HG02763 (cell line): ENCODE data around the gene C2CD4D.
"Not testable (repeated sequence)": the region's sequence is repeated elsewhere in the genome, so short reads cannot be mapped to it uniquely, and the experiment has no call there.

Source experiments
- ATAC-seq: cut with Tn5 transposase; IDR thresholded peaks from one replicate; pipeline ENCODE4 v1.9.1; 2021; ENCODE audit warnings: mild to moderate bottlenecking, moderate library complexity; ENCODE audit not compliant: unreplicated experiment

The C2CD4D gene

GRCh38 chr1:151858886-151859665 lies 19.5 kb upstream of the C2CD4D start:
- no peak for ATAC-seq

DNA sequence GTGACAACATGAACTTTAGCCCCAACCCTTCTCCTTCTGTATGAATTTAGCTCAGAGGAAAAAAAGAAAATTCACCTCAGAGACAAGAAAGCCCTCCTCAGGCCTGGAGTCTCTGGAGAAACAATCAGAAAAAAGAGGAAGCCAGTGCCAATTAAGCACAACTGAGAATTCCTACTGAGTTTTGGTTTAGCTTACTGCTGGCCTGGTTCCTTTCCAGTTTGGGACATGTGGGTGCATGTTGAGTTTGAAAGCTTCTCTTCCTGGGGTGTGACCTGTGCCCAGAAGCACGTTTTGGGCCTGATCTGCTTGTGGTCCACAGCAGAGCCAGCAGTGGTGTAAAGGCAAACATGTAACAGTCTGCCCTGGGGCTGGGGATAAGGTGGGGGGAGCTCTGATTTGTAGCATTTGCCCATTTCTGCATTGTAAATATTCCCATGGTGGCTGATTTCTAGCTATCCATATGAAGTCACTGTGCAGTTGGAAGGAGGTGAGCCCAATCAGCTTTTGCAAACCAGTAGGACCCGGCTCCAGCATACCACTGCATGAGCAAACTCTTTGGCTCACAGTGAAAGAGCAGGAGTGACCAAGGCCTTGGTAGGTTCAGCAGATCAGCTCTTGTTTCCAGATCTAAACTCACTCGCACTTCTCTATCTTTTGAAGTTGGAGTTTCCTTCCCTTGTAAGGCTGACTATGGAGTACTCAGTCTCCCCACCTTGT lies 18.6 kb upstream of the C2CD4D start:
- no peak for ATAC-seq

DNA sequence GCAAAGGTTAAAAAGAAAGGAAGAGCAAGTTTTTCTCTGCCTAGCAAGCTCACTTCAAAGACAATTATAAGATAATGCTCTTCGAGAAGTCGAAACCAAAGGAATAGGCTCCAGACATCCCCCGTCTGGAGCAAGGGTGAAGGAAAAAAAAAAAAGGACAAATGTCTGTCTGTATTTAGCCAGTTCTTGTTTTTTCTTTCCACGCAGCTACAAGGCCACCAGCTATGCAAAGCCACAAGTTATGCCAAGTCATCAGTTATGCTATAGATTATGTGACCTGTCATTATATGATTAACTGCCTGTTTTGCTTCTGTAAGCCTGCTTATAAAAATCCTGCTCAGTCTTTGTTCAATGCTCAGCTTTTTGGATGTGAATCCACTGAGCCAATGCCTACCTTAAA lies 16.3 kb upstream of the C2CD4D start:
- ATAC-seq: no peak

GRCh38 chr1:151855516-151855915 lies 15.9 kb upstream of the C2CD4D start:
- not testable (repeated sequence) for ATAC-seq

DNA sequence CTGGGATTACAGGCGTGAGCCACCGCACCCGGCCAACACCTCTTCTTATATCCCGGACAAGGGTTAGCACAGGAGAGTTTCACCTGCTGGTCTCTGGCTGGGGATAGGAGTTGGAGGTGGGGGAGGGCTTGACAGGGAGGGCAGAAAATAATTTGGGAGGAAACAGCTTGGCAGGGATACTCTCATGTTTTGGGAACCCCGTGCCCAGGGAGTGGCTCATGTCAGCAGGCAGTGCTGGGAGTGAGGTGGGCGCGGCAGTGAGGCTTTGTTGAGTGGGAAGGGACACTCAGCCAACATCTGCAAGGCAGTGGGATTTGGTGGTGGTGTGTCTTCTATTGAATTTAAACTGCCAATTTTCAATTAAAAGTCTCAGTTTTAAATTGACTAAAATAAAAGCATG lies 15.0 kb upstream of the C2CD4D start:
- ATAC-seq: no peak

DNA sequence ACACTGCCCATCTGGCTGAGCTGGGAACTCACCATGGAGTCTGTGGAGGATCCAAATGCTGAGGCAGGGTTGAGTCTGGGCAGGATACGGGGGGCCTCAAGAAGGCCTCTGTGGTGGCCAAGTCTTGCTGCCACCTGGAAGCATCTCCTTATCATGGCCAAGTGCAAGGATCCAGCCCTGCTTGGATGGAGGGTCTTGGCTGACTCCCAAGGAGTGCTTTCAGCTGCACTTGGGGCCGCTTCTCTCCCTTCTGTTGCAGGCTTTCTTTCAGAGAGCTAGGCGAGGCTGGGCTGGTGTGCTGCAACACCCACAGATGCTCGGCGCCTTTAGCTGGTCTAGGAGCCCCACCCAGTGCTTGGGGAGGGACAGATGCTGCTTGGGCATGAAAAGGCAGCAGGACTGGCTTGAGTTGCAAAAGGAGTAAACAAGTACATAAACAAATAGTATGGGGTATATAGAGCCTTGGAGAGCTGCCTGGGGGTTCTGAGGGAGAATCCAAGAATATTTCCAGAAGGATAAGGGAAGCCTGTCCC lies 13.9 kb upstream of the C2CD4D start, which contains the start of gene THEM5:
Gene THEM5 (minus strand): TSS at position 302 of the 533 bp plus-strand sequence. CDS start 147 bp downstream, at position 155.
- no peak for ATAC-seq

DNA sequence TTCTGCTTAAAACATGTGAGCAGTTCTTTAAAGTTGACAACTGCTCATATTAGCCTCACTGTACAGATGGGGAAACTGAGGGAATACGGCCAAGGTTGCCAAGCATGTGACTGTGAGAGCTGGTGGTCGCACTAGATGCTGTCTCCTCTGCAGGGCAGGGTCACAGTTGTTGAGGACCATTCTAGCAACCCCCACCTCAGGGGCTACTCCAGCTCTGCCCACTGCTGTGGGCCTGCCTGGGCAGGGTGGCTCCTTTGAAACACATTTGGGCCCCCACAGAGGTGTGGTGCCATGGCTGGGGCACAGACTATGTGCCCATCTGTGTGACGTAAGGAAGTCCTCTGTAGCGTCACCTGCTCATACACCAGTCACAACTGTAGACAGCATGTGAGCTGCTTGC lies 13.1 kb upstream of the C2CD4D start:
- no peak for ATAC-seq

GRCh38 chr1:151851886-151852285 lies 12.3 kb upstream of the C2CD4D start:
- no peak for ATAC-seq

DNA sequence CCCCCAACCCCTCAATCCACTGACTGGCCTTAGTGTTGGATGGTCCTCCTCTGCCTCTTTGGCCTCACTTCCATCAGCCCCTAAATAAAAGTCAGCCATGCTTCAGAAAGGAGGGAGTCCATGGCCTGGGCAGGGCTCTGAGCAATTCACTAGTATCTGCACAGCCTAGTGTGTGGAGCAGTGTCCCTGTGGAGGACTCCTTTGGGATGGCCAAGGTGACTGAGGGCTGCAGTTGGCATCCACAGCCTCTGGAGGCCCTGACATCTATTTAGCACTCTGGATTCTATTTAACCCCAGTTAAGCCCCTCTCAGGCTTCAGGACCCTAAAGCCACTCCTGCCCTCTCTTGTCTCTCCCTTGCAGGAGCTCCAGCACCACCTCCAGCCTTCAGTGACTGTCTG lies 10.3 kb upstream of the C2CD4D start:
- no peak for ATAC-seq

GRCh38 chr1:151849126-151849525 lies 9.5 kb upstream of the C2CD4D start:
- no peak for ATAC-seq

DNA sequence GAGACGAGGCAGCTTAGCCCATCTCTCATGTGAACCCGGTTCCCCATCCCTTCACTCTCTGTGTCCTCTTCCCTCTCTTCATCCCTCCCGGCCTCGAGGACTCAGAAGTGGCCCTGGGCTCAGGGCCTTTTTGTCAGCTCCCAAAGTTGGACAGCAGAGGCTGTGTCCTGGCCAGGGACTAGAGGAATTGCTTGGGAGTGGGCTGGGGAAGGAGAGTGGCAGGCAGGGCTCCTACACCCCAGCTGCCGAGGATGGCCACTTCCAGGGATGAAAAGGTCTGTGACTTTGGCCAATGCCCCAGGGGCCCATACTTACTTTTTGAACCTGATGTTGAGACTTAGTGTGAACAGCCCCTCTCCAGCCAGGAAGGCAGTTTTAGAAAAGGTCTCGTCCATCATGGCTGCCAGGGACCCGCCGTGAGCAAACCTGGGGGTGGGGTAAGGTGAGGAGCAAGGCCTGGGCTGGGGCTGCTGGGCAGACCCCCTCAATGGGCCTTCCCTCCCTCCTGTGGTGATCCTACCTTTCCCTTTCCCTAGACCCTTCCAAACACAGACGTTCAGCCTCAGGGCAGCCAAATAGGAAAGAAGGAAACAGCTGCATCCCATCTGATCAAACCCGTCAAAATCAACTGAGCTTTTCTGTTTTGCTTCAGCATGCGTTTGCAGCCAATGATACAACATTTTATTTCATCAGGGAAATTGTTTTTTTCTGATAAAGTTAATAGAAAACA lies 8.4 kb upstream of the C2CD4D start:
- ATAC-seq: no peak

DNA sequence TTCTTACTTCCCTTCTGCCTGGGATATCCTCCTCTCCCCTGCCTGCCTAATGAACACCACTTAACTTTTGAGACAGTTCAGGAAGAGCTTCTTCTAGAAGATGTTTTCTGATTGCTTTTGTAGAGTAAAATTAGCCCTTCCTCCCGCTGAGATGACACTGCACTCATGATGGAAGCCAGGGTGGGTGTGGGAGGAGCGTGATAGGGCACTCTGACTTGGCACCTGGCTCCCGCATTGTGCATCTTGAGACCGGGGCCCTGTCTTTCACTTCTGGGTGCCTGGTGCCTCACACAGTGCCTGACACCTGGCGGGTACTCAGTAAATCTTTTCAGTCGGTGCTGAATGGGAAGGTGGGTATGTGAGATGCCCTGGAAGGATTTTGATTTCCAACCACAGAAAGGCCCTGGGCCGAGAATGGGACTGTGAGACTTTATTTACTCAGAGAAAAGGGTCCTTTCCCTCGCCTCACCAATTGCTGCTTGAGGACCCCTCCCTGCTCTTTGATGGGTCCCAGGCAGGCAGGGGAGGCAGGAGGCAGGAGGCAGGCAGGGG lies 7.1 kb upstream of the C2CD4D start:
- no peak for ATAC-seq

DNA sequence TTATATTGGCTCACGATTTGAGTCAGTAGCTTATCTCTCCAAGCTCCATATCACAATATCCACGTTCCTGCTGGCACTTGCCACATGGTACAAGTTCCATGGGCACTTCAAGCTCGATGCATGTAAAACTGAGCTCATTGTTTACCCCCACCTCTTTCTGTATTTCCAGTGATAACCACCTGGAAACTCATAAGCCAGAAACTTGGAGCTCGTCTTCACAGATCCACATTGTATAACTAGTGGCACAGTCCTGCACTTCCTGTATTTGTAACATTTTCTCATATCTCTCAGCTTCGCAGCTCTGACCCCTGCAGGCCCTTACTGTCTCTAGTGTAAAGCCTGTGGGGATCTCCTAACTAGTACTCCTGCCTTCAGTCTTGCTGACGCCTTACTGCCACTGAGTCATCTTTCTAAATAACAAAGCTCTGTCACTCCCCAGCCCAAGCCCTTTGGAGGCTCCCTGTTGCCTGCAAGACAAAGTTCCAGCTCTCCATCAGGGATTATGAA lies 6.5 kb upstream of the C2CD4D start:
- no peak for ATAC-seq

- no peak for ATAC-seq
Observed at GRCh38 chr1:151843398-151843797, 3.8 kb upstream of the C2CD4D start.

DNA sequence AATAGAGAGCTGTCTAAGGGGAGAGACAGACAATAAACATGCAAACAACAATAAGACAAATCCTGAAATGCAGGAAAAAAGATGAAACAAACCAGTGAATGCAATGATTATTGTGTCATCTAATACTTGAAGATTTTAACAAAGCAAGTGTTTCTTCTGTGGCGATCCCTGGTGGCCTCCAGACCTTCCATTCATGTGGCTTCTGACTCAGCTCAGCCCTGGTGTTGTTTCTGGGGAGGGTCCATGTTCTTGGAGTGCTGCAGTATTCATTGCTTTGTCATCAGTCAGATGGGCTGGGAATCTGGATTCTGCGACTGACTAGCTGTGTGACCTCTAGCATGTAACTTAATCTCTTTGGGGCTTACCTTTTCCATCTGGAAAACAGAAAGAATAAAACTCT lies 1.5 kb upstream of the C2CD4D start:
- no peak for ATAC-seq

DNA sequence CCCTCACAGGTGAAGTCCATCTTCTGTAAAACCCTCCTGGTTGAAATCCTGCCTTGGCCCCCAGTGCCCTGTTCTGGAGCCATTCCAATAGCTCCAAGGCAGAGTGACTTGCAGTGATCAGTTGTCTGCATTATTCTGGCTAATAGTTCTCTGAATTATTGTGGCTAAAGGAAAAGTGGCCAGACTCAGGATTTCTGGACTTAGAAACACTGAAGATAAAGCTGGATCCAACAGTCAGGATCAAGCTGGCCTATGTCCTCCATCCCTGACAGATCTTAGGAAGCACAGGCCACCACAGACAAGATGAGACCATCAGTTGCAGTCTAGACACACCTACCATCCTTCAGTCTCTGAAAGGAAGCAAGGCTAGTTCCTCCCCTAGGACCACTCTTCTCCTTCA lies 801 bp upstream of the C2CD4D start:
- ATAC-seq: no peak

DNA sequence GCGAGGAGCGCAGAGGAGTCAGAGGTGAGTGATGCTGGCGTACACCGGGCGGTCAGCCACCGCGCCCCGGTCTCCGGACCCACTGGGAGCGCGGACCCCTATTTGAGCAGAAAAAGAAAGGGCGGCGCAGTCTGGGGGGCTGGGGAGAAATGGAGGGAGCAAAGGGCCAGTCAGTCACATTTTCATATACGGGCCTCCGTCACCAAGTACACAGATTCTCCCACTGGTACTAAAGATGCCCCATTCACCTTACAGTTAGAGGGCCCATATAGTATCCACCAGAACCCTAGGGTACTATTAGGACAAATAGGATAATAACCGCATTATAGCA lies 573 bp downstream of the C2CD4D start:
- no peak for ATAC-seq

- ATAC-seq: no peak
Observed at GRCh38 chr1:151838222-151839081, 1.2 kb downstream of the C2CD4D start.

GRCh38 chr1:151837884-151838221 lies 1.8 kb downstream of the C2CD4D start:
- no peak for ATAC-seq

DNA sequence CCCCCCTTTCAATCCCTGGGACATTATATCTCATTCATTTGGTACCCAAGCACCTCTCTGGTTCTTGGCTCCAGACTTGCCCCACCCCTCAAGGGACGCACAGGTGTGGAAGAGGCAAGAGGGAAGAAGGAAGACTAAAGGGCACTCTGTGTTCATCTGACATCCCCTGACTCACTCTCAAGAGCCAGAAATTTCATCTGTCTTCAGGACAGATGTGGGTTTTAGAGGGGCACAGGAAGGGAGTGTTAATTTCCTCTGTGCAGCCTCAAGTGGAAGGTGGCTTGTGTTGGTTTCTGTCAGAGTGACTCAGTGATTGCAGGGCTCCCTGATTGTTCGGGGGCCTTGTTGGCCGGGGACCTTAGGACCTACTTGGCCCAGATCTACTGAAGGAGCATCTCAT lies 2.4 kb downstream of the C2CD4D start:
- ATAC-seq: no peak
